Activated CD8-positive, alpha-beta T cell treated with anti-CD3 and anti-CD28 coated beads for 36 hours (primary cell): ENCODE results near the gene IL2. TPM values are rescaled to one million over a fixed set of nuclear protein-coding genes. Genes with fewer than 3 reads are reported as not detected.

Experiments used
- ATAC-seq: fragments of 200-7000 bp; cut with Tn5 transposase; one replicate; pipeline ENCODE4 v1.10.0; 2021; ENCODE audit warnings: mild to moderate bottlenecking, moderate library complexity
- CTCF ChIA-PET: fragments of 350-600 bp; sonication (Branson Sonifier 250); formaldehyde crosslinking; loops from one replicate; lab custom pipeline; 2021; ENCODE audit warnings: antibody characterized with exemption; lab: Charles Lee
- POLR2A ChIA-PET: fragments of 350-600 bp; sonication (Branson Sonifier 250); formaldehyde crosslinking; loops from one replicate; lab custom pipeline; 2021; ENCODE audit warnings: antibody characterized with exemption; lab: Charles Lee
- DNase-seq: peaks from one replicate; pipeline ENCODE4 v3.0.0-alpha.2; 2020
- H3K27ac Mint-ChIP-seq: one replicate; pipeline ENCODE4 v1.8.0; 2021; ENCODE audit warnings: mild to moderate bottlenecking, mixed read lengths
- H3K27me3 Mint-ChIP-seq: one replicate; pipeline ENCODE4 v1.8.0; 2021; ENCODE audit warnings: mixed read lengths
- H3K36me3 Mint-ChIP-seq: one replicate; pipeline ENCODE4 v1.8.0; 2021; ENCODE audit warnings: low read depth, mixed read lengths
- H3K4me1 Mint-ChIP-seq: one replicate; pipeline ENCODE4 v1.8.0; 2021; ENCODE audit warnings: low read depth, mixed read lengths
- H3K4me3 Mint-ChIP-seq: one replicate; pipeline ENCODE4 v1.8.0; 2021; ENCODE audit warnings: mild to moderate bottlenecking, moderate library complexity, mixed read lengths
- H3K9me3 Mint-ChIP-seq: one replicate; pipeline ENCODE4 v1.8.0; 2021; ENCODE audit warnings: mixed read lengths
- CTCF ChIP-seq: fragments of 200-600 bp; IDR thresholded peaks from one replicate; pipeline ENCODE4 v1.8.0; 2022; ENCODE audit warnings: antibody characterized with exemption, mild to moderate bottlenecking
- intact Hi-C: fragments of 100-400 bp; cut with micrococcal nuclease; formaldehyde crosslinking; loops from one replicate; pipeline ENCODE4 v1.10.0; 2022
- total RNA-seq, 2 experiments: library from RNA; stranded (reverse); gene quantifications; one replicate each; pipeline ENCODE4 v1.2.3, GENCODE V29; 2021

Gene IL2
- total RNA-seq, 2 experiments from 2014 or later: 5.4 to 8.9 TPM

GRCh38 chr4:122453384-122453995, 3.0 kb downstream of the IL2 start:
- Mint-ChIP-seq H3K9me3 (no peaks in the 10 kb centered on the region), H3K4me3 (peak overlapping the region; percentile 60), H3K36me3 (peaks cover 11% of the 10 kb centered on the region), H3K27ac (peak overlapping the region; percentile 82), H3K27me3 (peaks cover 4% of the 10 kb centered on the region), H3K4me1 (peaks cover 44% of the 10 kb centered on the region)
- DNase-seq (no peak), ATAC-seq (no peak)
- intact Hi-C loops: loop anchor here (10.0 kb wide), 1 partner anchor 139 kb away; no protein-coding TSS in a partner anchor
- no peak for TF ChIP-seq CTCF
- CTCF ChIA-PET: interaction anchor here (1.3 to 1.8 kb wide), 2 partner anchors 125 to 264 kb away, joined by 4 read pairs; no protein-coding TSS in a partner anchor
- POLR2A ChIA-PET: no interaction called here

- DNase-seq: peak; percentile 15
- ChIA-PET POLR2A (no interaction called here), CTCF (interaction anchor here (1.4 to 1.6 kb wide), 2 partner anchors 8 to 127 kb away, joined by 4 to 7 read pairs; no protein-coding TSS in a partner anchor)
- intact Hi-C loops: loop anchor here (10.0 kb wide), 1 partner anchor 136 kb away; no protein-coding TSS in a partner anchor
- Mint-ChIP-seq H3K9me3 (no peaks in the 10 kb centered on the region), H3K27ac (no peak overlapping the region), H3K4me3 (no peak overlapping the region), H3K4me1 (peaks cover 21% of the 10 kb centered on the region), H3K36me3 (peaks cover 11% of the 10 kb centered on the region), H3K27me3 (peaks cover 6% of the 10 kb centered on the region)
- TF ChIP-seq CTCF: peak; percentile 4
- peak; percentile 58 for ATAC-seq
Observed at GRCh38 chr4:122450847-122451246, 5.7 kb downstream of the IL2 start.

- intact Hi-C loops: no loop called here
- Mint-ChIP-seq H3K4me3 (no peak overlapping the region), H3K4me1 (peaks cover 18% of the 10 kb centered on the region), H3K27me3 (no peaks in the 10 kb centered on the region), H3K36me3 (no peaks in the 10 kb centered on the region), H3K27ac (no peak overlapping the region), H3K9me3 (no peaks in the 10 kb centered on the region)
- ChIA-PET POLR2A (no interaction called here), CTCF (no interaction called here)
- no peak for TF ChIP-seq CTCF
- DNase-seq (no peak), ATAC-seq (no peak)
Observed at GRCh38 chr4:122434285-122434684, 22.2 kb downstream of the IL2 start.

GRCh38 chr4:122431351-122431750, 25.2 kb downstream of the IL2 start:
- Mint-ChIP-seq H3K27ac (no peak overlapping the region), H3K4me3 (no peak overlapping the region), H3K27me3 (peaks cover 2% of the 10 kb centered on the region), H3K9me3 (no peaks in the 10 kb centered on the region), H3K4me1 (peaks cover 18% of the 10 kb centered on the region), H3K36me3 (no peaks in the 10 kb centered on the region)
- ATAC-seq: no peak
- intact Hi-C loops: no loop called here
- CTCF ChIA-PET: interaction anchor here (0.5 kb wide), 1 partner anchor 436 kb away, joined by 3 read pairs; no protein-coding TSS in a partner anchor
- TF ChIP-seq CTCF: no peak
- POLR2A ChIA-PET: no interaction called here
- DNase-seq: no peak

- Mint-ChIP-seq H3K36me3 (no peaks in the 10 kb centered on the region), H3K27me3 (peaks cover 10% of the 10 kb centered on the region), H3K9me3 (peaks cover 6% of the 10 kb centered on the region), H3K27ac (no peak overlapping the region), H3K4me1 (no peaks in the 10 kb centered on the region), H3K4me3 (no peak overlapping the region)
- ATAC-seq (no peak), DNase-seq (no peak)
- CTCF ChIA-PET: no interaction called here
- POLR2A ChIA-PET: no interaction called here
- intact Hi-C loops: no loop called here
- no peak for TF ChIP-seq CTCF
Observed at GRCh38 chr4:122423246-122423645, 33.3 kb downstream of the IL2 start.
